Stimulated activated CD8-positive, alpha-beta memory T cell treated with anti-CD3 and anti-CD28 coated beads, Interleukin-4, amount 100 ng/mL, for 48 hours (primary cell): ENCODE results near the gene PAXX.
A peak's percentile ranks its signal among the peaks of the same experiment; 100 is the strongest.

Source experiments
- DNase-seq: peaks from one replicate; pipeline ENCODE4 v3.0.0-alpha.2; 2020

The PAXX gene

DNA sequence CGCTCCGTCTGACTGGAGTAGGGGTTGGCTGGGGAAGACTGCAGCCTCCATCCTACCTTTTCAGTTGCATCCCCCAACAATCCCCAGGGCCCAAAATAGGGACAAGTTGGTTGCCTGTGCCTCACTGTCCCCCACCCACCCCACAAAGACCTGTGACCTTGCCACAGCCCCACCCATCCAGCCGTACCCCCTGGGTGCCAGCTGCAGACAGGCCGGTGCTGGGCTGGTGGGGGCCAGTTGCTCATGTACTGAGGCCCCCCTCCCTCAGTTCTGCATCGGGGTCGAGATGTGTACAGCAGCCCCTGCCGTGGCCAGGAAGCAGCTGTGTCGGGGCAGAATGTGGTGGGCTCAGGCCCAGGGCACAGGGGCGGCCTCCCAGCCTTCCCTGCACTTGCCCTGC is 9.1 kb upstream of the PAXX start:
- DNase-seq: no peak

DNA sequence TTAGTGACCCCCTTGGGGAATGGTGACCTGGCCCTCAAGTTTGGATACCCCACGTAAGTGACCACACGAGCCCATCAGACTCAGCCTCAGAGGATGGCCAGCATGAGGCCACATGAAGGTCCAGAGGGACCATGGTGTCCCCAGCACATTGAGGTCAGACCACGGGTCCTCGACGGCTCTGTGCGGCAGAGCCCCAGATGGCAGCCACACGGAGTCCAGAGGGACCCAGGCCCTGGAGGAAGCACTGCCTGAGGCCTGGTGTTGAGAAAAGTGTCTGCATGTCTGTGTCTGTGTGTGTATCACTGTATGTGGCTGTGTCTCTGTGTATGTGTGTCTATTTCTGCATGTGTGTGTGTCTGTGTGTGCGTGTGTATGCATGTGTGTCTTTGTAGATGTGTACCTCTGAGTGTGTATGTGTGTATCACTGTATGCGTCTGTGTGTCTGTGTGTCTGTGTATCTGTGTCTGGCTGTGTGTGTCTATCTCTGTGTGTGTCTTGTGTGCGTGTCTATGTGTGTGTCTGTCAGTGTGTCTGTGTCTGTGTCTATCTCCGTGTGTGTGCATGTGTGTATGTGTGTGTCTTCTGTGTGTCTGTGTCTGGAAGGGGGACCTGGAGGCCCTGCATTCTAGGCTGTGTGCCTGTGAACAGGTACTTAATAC is 8.4 kb upstream of the PAXX start:
- no peak for DNase-seq

GRCh38 chr9:136984464-136985026 is 7.7 kb upstream of the PAXX start:
- DNase-seq: no peak

- DNase-seq: no peak
These were observed 7.1 kb upstream of the PAXX start for GRCh38 chr9:136985027-136985602.

- DNase-seq: no peak
These were observed 6.4 kb upstream of the PAXX start for GRCh38 chr9:136985853-136986252.

GRCh38 chr9:136988872-136989271 is 3.4 kb upstream of the PAXX start:
- DNase-seq: no peak

GRCh38 chr9:136990242-136990911 is 1.8 kb upstream of the PAXX start:
- no peak for DNase-seq

GRCh38 chr9:136992819-136993369 is 672 bp downstream of the PAXX start:
- no peak for DNase-seq

GRCh38 chr9:136994180-136994887 is 2.1 kb downstream of the PAXX start:
- DNase-seq: no peak

DNA sequence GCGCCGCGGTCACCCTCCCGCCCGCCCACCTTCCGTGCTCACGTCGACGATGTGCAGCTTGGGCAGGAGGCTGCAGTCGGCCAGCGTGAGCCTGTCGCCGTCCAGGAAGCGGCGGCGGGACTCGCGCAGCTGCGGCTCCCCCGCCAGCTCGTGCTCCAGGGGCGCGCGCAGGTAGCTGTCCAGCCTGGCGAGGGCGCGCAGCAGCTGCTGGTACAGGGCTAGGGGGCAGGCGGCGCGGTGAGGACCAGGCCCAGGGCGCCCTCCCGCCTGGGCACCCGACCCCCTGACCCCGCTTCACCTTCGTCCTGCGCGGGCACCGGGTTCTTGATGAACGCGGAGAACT is 2.6 kb downstream of the PAXX start:
- DNase-seq: no peak

- no peak for DNase-seq
These were observed 3.1 kb downstream of the PAXX start for GRCh38 chr9:136995362-136995761.

DNA sequence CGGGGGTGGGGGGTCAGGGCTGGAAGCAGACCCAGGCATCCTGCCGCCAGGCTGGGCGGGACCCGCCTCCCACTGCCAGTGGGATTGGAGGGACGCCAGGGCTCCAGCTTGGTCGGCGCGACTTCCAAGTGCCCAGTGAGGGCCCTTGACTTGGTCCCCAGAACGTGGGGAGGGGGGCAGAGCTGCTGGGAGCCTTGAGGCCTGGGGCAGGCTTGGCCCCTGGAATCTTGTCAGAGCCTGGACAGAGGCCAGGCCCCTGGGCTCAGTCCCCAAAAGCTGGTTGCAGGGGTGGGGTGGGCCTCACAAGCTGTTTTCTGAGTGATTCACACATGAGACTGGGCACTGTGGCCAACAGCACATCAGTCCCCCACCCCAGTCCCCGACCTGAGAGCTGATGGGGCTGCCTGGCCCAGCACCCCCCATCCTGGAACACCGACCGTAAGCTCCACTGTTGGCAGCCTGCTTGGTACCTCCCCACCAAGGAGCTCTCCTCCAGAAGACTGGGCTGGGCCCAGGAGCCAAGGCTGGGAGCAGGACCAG is 3.6 kb downstream of the PAXX start:
- no peak for DNase-seq

GRCh38 chr9:136996361-136997292 is 4.4 kb downstream of the PAXX start, which contains the start of gene CLIC3:
Gene CLIC3, minus strand, starts transcription at chr9:136996568. Its CDS starts 25 bp downstream, at chr9:136996543.
- peak; percentile 57 for DNase-seq

DNA sequence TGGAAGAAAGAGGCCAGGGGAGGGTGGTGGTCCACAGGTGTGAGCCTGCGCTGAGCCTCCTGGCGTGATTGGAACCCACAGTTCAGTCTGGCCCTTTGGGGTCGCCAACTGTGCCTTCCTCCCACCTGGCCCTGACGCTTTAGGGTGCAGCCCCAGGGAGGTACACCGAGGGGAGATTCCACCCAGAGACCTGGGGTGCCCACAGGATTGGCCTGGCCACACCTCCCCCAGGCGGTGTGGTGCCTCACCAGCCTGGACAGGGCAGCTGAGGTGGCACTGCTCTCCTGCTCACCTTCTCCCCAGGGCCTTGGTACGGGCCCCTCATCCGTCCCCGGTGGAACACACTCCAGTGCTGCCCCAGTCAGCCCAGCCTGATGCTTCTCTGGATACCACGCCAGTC is 5.1 kb downstream of the PAXX start:
- no peak for DNase-seq

DNA sequence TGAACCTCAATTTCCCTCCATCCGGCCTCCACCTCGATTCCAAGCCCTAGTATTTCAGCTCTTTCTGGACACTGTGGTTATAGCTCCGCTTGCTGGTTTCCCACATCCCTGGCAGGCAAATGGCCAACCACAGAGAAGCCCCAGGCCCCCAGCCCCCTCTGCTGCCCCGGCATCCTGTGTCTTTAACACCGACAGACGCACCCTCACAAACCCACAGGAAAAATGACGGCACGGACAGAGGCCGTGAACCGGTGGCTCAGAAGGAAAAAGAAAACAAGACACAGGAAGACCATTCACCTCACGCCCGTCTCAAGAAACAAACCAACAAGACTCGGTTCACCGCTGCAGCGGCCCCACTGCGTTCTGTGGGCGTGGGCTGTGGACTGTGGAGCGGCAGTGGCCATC is 5.6 kb downstream of the PAXX start:
- no peak for DNase-seq

DNA sequence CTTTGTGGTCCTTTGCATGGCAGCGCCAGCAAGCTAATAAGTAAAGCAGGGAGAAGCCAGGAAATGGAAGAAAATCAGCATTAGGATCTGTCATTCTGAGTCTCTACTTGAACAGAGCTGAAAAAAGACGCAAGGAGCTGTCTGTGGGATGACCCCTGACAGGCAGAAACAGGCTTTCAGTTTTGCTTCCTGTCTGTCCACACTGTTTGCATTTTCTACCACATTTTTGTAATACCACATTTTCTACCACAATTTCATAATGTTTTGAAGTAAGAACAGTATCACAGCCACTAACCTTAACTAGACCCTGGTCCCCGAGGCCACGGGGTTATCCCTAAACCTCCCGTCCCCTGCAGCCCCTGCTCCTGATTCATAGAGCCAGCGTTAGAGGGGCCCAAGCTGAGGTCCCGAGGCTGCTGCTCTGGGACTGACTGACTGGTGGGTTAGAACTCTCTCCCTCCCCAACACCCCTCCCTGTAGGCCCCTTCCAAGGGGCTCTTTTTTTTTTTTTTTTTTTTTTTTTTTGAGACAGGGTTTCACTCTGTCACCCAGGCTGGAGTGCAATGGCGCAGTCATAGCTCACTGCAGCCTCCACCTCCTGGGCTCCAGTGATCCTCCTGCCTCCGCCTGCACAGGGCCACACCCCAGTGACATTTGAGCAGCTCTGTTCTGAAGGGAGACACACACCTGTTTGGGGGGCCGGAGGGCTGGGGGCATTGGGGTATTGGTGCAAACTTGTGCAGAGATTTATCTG is 8.1 kb downstream of the PAXX start:
- peak; percentile 64 for DNase-seq

DNA sequence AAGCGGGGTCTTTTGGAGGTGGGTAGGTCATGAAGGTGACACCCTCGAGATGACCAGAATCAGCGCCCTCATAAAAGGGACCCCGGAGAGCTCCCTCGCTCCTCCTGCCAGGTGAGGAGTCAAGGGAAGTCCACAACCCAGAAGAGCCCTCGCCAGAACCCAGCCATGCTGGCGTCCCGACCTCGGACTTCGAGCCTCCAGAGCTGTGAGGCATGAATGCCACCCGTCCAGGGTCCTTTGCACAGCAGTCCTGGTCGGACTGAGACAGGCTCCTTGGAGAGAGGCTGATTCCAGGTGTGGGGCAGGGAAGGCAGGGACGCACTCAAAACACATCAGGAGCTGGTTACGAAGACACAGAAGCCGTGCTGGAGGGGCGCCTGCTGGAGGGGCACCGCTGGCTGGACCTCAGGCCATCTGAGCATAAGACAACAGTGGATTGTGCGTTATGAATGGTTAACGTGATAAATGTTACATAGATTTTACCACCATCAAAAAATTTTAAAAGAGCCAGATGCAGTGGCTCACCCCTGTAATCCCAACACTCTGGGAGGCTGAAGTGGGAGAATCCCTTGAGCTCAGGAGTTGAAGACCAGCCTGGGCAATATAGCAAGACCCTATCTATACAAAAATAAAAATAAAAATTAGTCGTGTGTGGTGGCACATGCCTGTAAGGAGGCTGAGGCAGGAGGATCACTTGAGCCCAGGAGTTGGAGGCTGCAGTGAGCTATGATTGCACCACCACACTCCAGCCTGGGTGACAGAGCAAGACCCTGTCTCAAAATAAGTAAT is 9.8 kb downstream of the PAXX start:
- no peak for DNase-seq

GRCh38 chr9:137002646-137003041 is 10.4 kb downstream of the PAXX start:
- DNase-seq: no peak

GRCh38 chr9:137004285-137004684 is 12.1 kb downstream of the PAXX start:
- DNase-seq: peak; percentile 45
